ENCODE measurements around the gene TRIM52. TPM values are rescaled to one million over a fixed set of nuclear protein-coding genes. Genes with fewer than 3 reads are reported as not detected.

TRIM52 gene
- total RNA-seq, 1 donor from 2014 or later = 12.3 TPM

DNA sequence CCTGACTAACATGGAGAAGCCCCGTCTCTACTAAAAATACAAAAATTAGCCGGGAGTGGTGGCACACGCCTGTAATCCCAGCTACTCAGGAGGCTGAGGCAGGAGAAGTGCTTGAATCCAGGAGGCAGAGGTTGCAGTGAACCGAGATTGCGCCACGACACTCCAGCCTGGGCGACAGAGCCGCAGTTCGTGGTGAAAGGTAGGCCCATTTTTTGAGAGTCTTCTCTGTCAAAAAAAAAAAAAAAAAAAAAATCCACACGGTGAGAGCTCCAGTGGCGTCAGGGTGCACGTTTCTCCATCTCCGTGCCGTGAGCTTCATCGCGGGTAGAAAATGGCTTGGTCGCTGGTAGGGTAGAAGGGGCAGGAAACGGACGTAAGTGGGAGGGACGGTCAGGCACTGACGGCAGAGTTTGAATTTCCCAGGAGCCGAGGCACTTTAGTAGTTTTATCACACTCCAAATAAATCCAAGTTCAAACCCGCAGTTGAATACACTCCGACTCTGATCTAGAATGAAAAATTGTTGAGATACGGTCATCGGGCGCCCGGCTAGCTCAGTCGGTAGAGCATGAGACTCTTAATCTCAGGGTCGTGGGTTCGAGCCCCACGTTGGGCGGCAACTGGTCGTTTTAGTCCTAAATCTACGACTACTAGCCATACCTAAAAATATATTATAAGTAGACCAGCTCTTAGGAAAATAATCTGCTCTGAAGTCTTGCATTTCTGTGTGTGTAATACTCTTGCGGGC, 53.6 kb downstream of the TRIM52 start:
- H3K36me3 Mint-ChIP-seq (ENCODE audit: insufficient read depth) = no peaks in the 10 kb centered on the region
- peak overlapping the region; percentile 99 for H3K27ac Mint-ChIP-seq
- H3K9me3 Mint-ChIP-seq (ENCODE audit: low read depth) = no peaks in the 10 kb centered on the region
- peak overlapping the region; percentile 80 for H3K4me3 Mint-ChIP-seq (ENCODE audit: low read depth)
- DNase-seq (ENCODE audit: low spot score, unreplicated experiment) = no peak
- H3K27me3 Mint-ChIP-seq = peaks cover 61% of the 10 kb centered on the region
- TF ChIP-seq, protein P1, sequence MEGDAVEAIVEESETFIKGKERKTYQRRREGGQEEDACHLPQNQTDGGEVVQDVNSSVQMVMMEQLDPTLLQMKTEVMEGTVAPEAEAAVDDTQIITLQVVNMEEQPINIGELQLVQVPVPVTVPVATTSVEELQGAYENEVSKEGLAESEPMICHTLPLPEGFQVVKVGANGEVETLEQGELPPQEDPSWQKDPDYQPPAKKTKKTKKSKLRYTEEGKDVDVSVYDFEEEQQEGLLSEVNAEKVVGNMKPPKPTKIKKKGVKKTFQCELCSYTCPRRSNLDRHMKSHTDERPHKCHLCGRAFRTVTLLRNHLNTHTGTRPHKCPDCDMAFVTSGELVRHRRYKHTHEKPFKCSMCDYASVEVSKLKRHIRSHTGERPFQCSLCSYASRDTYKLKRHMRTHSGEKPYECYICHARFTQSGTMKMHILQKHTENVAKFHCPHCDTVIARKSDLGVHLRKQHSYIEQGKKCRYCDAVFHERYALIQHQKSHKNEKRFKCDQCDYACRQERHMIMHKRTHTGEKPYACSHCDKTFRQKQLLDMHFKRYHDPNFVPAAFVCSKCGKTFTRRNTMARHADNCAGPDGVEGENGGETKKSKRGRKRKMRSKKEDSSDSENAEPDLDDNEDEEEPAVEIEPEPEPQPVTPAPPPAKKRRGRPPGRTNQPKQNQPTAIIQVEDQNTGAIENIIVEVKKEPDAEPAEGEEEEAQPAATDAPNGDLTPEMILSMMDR (IDR thresholded peaks at IDR 0.05; ENCODE audit: unreplicated experiment) = no peak
- peaks cover 15% of the 10 kb centered on the region for H3K4me1 Mint-ChIP-seq (ENCODE audit: low read depth)

DNA sequence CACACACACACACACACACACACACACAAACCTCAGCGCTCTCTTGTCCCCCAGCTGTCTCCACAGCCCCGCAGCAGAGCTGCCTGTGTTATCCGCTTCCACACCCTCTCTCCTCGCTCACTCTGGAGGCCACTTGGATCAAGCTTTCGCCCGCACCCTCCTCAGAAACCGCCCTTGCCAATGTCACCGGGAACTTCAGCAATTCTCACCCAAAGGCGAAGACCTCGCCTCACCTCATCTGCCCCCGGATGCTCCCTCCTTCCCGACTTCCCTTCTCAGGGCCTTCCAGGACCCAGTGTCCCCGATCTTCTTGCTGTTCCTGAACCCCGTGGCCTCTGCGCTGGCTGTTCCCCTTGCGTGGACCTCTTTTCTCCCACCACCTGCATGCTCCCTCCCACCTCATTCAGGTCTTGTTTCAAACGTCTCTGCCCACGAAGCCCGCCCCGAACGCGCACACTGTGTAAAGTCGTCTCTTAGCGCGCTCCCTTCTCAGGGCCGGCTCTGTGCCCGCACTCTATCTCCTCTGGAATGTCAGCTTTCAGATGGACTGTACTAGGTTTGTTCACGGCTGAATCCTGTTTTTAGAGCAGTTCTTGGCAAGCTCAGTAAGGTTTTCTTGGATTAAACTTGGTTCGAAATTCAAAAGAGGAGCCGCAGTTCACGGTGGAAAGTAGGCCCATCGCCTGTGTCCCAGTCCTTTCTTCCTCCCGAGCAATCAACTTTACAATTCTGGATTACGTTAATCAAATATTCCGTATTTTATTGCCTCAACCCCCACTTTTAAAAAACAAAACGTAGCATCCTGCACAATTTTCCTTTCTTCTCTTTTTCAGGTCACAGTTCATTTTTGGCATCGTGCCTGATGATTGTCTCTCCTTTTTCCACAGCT, 54.9 kb downstream of the TRIM52 start:
- peak overlapping the region; percentile 99 for H3K27ac Mint-ChIP-seq
- H3K27me3 Mint-ChIP-seq = peaks cover 61% of the 10 kb centered on the region
- TF ChIP-seq, protein P1 (IDR thresholded peaks at IDR 0.05; ENCODE audit: unreplicated experiment) = no peak
- no peaks in the 10 kb centered on the region for H3K9me3 Mint-ChIP-seq (ENCODE audit: low read depth)
- peak overlapping the region; percentile 80 for H3K4me3 Mint-ChIP-seq (ENCODE audit: low read depth)
- no peaks in the 10 kb centered on the region for H3K36me3 Mint-ChIP-seq (ENCODE audit: insufficient read depth)
- no peak for DNase-seq (ENCODE audit: low spot score, unreplicated experiment)
- H3K4me1 Mint-ChIP-seq (ENCODE audit: low read depth) = peaks cover 15% of the 10 kb centered on the region

Small RNA genes lying within 50 kb of the gene (microRNA-seq; reads per million reads assigned to microRNA genes)
- gene MIR4638 (ENCODE audit: borderline number of aligned reads, unreplicated experiment) = not detected

Other genes starting within 250 kb of the TRIM52 start
- gene BTNL9, start 220.9 kb downstream of the TRIM52 start, total RNA-seq = not detected in 2 replicates
- not detected in 2 replicates for gene OR2V1, start 130.0 kb downstream of the TRIM52 start, total RNA-seq
- gene OR2V2, start 113.6 kb downstream of the TRIM52 start, total RNA-seq = not detected in 2 replicates
- gene TRIM7, start 55.9 kb downstream of the TRIM52 start, total RNA-seq = not detected in 2 replicates
- 37.4 and 37.6 TPM in 2 replicates for gene TRIM41, start 37.9 kb downstream of the TRIM52 start, total RNA-seq
- gene RACK1, start 17.2 kb downstream of the TRIM52 start, total RNA-seq = 1,813 and 1,855 TPM in 2 replicates
- gene OR4F3, start 106.1 kb upstream of the TRIM52 start, total RNA-seq = not detected in 2 replicates

Measured in progenitor cell of endocrine pancreas (in vitro differentiated cells).